ENCODE measurements around the gene ING5. TPM values are rescaled to one million over a fixed set of nuclear protein-coding genes. Genes with fewer than 3 reads are reported as not detected.

Gene ING5
- total and polyA plus RNA-seq, 8 donors, result 14.1 to 63.9 (median 22.3) TPM

DNA sequence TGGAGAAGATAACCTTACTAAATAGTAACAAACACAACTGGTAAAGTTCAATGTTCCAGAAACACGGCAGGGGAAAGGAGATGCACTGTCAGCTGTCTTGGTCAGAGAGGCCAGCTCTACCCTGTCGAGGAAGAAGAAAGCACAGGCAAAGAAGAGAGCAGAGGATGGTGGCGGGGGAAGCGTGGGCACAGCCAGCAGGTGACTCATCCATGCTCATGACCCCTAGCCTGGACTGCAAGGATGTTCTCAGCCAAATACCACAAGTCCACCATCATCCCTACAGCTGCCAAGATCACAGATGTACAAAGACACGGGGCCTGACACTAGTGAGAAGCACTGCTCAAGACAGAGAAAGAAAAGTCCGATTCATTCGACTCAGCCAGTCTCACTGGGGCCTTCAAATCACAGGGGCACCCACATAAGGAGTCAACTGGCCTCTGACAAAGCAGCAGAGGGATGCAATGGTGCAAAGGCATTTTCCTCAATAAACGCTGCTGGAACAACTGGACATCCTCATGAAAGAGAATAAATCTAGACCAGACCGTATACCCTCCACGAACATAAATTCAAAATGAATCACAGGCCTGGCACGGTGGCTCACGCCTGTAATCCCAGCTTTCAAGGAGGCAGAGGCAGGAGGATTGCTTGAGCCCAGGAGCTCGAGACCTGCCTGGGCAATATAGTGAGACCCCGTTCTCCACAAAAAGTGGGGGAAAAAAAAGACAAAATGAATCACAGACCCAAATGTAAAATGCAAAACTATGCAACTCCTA lies 20.8 kb upstream of the ING5 start:
- Histone ChIP-seq H3K27me3 (no peaks in the 10 kb centered on the region), H3K36me3 (peaks cover 0 to 11% (median 0%) of the 10 kb centered on the region in 3 donors), H3K4me3 (no peak overlapping the region), H3K4me1 (peaks cover 0 to 6% (median 0%) of the 10 kb centered on the region in 3 donors), H3K27ac (no peak overlapping the region), H3K9me3 (no peaks in the 10 kb centered on the region)
- ATAC-seq, result peak in 1 of 4 donors; percentile 52
- TF ChIP-seq, protein P1, sequence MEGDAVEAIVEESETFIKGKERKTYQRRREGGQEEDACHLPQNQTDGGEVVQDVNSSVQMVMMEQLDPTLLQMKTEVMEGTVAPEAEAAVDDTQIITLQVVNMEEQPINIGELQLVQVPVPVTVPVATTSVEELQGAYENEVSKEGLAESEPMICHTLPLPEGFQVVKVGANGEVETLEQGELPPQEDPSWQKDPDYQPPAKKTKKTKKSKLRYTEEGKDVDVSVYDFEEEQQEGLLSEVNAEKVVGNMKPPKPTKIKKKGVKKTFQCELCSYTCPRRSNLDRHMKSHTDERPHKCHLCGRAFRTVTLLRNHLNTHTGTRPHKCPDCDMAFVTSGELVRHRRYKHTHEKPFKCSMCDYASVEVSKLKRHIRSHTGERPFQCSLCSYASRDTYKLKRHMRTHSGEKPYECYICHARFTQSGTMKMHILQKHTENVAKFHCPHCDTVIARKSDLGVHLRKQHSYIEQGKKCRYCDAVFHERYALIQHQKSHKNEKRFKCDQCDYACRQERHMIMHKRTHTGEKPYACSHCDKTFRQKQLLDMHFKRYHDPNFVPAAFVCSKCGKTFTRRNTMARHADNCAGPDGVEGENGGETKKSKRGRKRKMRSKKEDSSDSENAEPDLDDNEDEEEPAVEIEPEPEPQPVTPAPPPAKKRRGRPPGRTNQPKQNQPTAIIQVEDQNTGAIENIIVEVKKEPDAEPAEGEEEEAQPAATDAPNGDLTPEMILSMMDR (IDR thresholded peaks at IDR 0.05), result no peak
- peak in 1 of 6 donors; percentile 4 for DNase-seq
- FAIRE-seq, result no peak
- 87 to 89% methylated on average over 14 of the region's 14 CpGs for WGBS, 2 donors
- intact Hi-C loops (cut with DNase I), result no loop called here

DNA sequence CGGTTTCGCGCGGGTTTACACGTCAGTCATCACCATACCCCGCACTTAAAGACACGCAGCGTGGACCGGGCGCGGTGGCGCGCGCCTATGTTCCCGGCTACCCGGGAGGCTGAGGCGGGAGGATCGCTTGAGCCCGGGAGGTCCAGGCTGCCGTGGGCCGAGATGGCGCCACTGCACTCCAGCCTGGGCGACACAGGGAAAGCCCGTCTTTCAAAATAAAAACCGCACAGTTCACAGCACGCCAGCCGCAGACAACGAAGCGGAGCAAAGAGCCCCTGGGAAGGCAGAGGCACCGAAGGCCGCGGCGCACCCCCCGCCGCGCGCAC lies 15.6 kb upstream of the ING5 start:
- DNase-seq, result peak in 1 of 6 donors; percentile 64

DNA sequence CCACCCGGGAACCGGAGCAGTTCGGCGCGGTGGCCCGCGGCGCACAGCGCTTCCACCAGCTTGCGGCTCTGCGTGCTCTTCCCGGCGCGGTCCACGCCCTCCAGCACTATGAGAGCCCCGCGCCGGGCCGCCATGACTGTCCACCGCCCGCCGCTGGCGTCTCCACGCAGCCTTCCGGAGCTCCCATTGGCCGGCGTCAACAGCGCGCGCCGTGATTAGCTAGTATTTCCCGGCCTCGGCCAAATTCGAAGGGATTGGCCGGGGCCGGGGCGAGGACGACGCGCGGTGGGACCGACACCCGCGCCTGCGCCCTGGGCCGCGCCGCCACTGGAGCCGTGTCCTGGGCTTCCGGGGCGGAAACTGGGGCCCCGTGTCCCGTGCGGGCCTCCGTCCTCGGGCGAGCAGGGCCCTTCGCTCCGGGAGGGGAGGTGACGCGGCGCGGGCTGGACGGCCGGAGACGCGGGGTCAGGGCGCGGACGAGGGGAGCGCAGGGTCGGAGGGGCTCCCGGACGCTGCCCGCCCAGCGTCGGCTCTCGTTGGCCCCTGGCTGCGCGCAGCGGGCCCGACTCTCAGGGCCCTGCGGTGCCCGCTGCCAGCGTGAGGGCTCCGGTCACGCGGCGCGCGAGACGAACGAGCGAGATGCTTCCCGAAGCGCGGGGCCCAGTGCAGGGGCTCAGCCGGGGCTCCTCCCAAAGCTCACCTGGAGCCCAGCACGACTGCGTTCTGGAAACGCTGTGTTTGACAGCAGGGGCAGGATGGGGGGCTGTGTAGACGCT lies 15.0 kb upstream of the ING5 start, which contains the start of gene DTYMK:
Gene DTYMK (minus strand): TSS at position 166 of the 776 bp plus-strand sequence. CDS start 32 bp downstream, at position 134.
- TF ChIP-seq, protein P1 (IDR thresholded peaks at IDR 0.05), result no peak
- Histone ChIP-seq H3K27ac (peak within 1 kb of the TSS; percentile 89 to 98 (median 94)), H3K9me3 (no peaks in the 10 kb centered on the region), H3K36me3 (no peaks in the 10 kb centered on the region), H3K4me3 (peak within 1 kb of the TSS; percentile 60 to 96 (median 94)), H3K4me1 (peaks cover 0 to 17% (median 7%) of the 10 kb centered on the region in 3 donors), H3K27me3 (no peaks in the 10 kb centered on the region)
- intact Hi-C loops (cut with DNase I), result no loop called here
- ATAC-seq (peak; percentile 95 to 99 (median 97)), FAIRE-seq (no peak), DNase-seq (peak; percentile 95 to 99 (median 96))
- 0% methylated on average over 84 to 102 of the region's 102 CpGs for WGBS, 2 donors

More for the DNA sequence above, 15.6 kb upstream of the ING5 start:
- ATAC-seq (peak in 3 of 4 donors; percentile 0 to 2 (median 2)), FAIRE-seq (no peak)
- WGBS, 2 donors, result 0 to 1% methylated on average over 35 to 37 of the region's 37 CpGs
- Histone ChIP-seq H3K9me3 (no peaks in the 10 kb centered on the region), H3K27ac (peak overlapping the region in 3 of 4 donors; percentile 44 to 98 (median 49)), H3K4me3 (peak overlapping the region; percentile 60 to 96 (median 94)), H3K36me3 (no peaks in the 10 kb centered on the region), H3K4me1 (peaks cover 0 to 17% (median 7%) of the 10 kb centered on the region in 3 donors), H3K27me3 (no peaks in the 10 kb centered on the region)
- intact Hi-C loops (cut with DNase I), result no loop called here
- TF ChIP-seq, protein P1 (IDR thresholded peaks at IDR 0.05), result no peak

DNA sequence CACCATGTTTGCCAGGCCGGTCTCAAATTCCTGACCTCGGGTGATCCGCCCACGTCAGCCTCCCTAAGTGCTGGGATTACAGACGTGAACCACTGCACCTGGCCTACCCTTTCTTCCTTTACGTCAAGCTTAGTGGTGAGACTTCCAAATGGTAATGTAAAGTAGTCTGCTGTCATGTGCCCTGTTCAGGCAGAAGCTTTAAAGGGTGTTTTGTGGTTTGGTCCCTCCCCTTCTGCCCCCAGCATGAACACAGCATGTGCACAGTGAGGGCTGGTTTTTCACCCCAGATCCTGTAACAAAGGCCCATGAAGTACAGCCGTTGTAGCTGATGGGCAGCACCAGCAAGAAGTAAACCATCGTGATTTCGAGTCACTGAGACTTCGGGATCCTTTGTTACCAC lies 12.5 kb upstream of the ING5 start:
- 71 to 79% methylated on average over 10 of the region's 10 CpGs for WGBS, 2 donors
- FAIRE-seq, result no peak

More for the DNA sequence above, 12.5 kb upstream of the ING5 start:
- peaks cover 0 to 17% (median 7%) of the 10 kb centered on the region in 3 donors for H3K4me1 ChIP-seq
- H3K27me3 ChIP-seq, result no peaks in the 10 kb centered on the region
- intact Hi-C loops (cut with DNase I), result no loop called here
- no peak overlapping the region for H3K27ac ChIP-seq
- ATAC-seq (no peak), DNase-seq (no peak)
- TF ChIP-seq, protein P1 (IDR thresholded peaks at IDR 0.05), result no peak
- peaks cover 0 to 7% (median 0%) of the 10 kb centered on the region in 3 donors for H3K36me3 ChIP-seq
- no peaks in the 10 kb centered on the region for H3K9me3 ChIP-seq
- no peak overlapping the region for H3K4me3 ChIP-seq

Measured in pancreas (tissue), 10 donors.